Smooth muscle cell (in vitro differentiated cells): ENCODE measurements around the gene SRD5A3. TPM values are rescaled to one million over a fixed set of nuclear protein-coding genes. Genes with fewer than 3 reads are reported as not detected.

Experiments used
- DNase-seq: peaks from one replicate; lab custom pipeline; 2025; ENCODE audit not compliant: unreplicated experiment; lab: John Stamatoyannopoulos, UW
- H2AFZ ChIP-seq: fragments of 200-600 bp; sonication (generic); 2 replicates; pipeline ENCODE4 v1.6.0; 2016; ENCODE audit warnings: antibody characterized with exemption, low read depth, mild to moderate bottlenecking
- H3F3A ChIP-seq: fragments of 200-600 bp; sonication (generic); 2 replicates; pipeline ENCODE4 v1.6.0; 2017; ENCODE audit warnings: antibody characterized with exemption, low read depth
- H3K27ac ChIP-seq: fragments of 200-600 bp; sonication (generic); 2 replicates; pipeline ENCODE4 v1.5.1; 2016; ENCODE audit warnings: low read depth, mild to moderate bottlenecking
- H3K27me3 ChIP-seq: fragments of 200-600 bp; sonication (generic); 2 replicates; pipeline ENCODE4 v1.6.1; 2016; ENCODE audit warnings: low read depth, mild to moderate bottlenecking
- H3K36me3 ChIP-seq: fragments of 200-600 bp; sonication (generic); 2 replicates; pipeline ENCODE4 v1.5.1; 2016; ENCODE audit warnings: low read depth
- H3K4me1 ChIP-seq: fragments of 200-600 bp; sonication (generic); 2 replicates; pipeline ENCODE4 v1.5.1; 2016; ENCODE audit warnings: low read depth
- H3K4me2 ChIP-seq: fragments of 200-600 bp; sonication (generic); 2 replicates; pipeline ENCODE4 v1.6.0; 2016; ENCODE audit warnings: mild to moderate bottlenecking
- H3K4me3 ChIP-seq: fragments of 200-600 bp; sonication (generic); 2 replicates; pipeline ENCODE4 v1.5.1; 2016; ENCODE audit warnings: mild to moderate bottlenecking
- H3K79me2 ChIP-seq: fragments of 200-600 bp; sonication (generic); 2 replicates; pipeline ENCODE4 v1.6.0; 2016; ENCODE audit warnings: low read depth, mild to moderate bottlenecking
- H3K9ac ChIP-seq: fragments of 200-600 bp; sonication (generic); 2 replicates; pipeline ENCODE4 v1.6.0; 2016; ENCODE audit warnings: low read depth
- H3K9me3 ChIP-seq: fragments of 200-600 bp; sonication (generic); replicated peaks from 2 replicates; pipeline ENCODE4 v1.5.1; 2016; ENCODE audit warnings: low read depth
- H4K20me1 ChIP-seq: fragments of 200-600 bp; sonication (generic); 2 replicates; pipeline ENCODE4 v1.6.0; 2016; ENCODE audit warnings: low read depth
- CTCF ChIP-seq: fragments of 200-600 bp; sonication (generic); IDR thresholded peaks from 2 replicates; pipeline ENCODE4 v1.5.1; 2017; ENCODE audit warnings: borderline replicate concordance, mild to moderate bottlenecking, antibody characterized with exemption; ENCODE audit not compliant: insufficient read depth, poor library complexity, severe bottlenecking
- WGBS: methylation state at CpG from one replicate; pipeline ENCODE4 v1.1.7; 2016; ENCODE audit warnings: low lambda C conversion rate; 5-methylcytosine and 5-hydroxymethylcytosine counted together
- polyA plus RNA-seq: library from polyadenylated mRNA; unstranded; fragments of >200 nt; fragmentation: Nextera tagmentation; extraction: Ambion mirVana; gene quantifications from 2 replicates; pipeline ENCODE4 v1.2.1, GENCODE V29; 2016
- total RNA-seq: library from RNA; depleted of rRNA; stranded (reverse); fragments of >200 nt; gene quantifications from 2 replicates; pipeline ENCODE4 v1.2.3, GENCODE V29; 2014

SRD5A3 gene
- total and polyA plus RNA-seq, 2 experiments from 2014 or later: 18.1 to 37.3 TPM

- no peak for DNase-seq
- 95% methylated on average over 3 of the region's 3 CpGs for WGBS
- peak overlapping the region; percentile 15 for H3K9ac ChIP-seq
- H3F3A ChIP-seq: no peaks in the 10 kb centered on the region
- peak overlapping the region; percentile 55 for H3K27ac ChIP-seq
- no peaks in the 10 kb centered on the region for H3K36me3 ChIP-seq
- no peaks in the 10 kb centered on the region for H3K9me3 ChIP-seq
- no peaks in the 10 kb centered on the region for H3K27me3 ChIP-seq
- H3K4me3 ChIP-seq: no peak overlapping the region
- TF ChIP-seq CTCF: no peak
- H2AFZ ChIP-seq: no peak overlapping the region
- no peaks in the 10 kb centered on the region for H3K4me1 ChIP-seq
- no peaks in the 10 kb centered on the region for H4K20me1 ChIP-seq
- peak overlapping the region; percentile 15 for H3K4me2 ChIP-seq
- H3K79me2 ChIP-seq: no peaks in the 10 kb centered on the region
These were observed 41.7 kb upstream of the SRD5A3 start for GRCh38 chr4:55304303-55304702.

- no peak overlapping the region for H2AFZ ChIP-seq
- no peaks in the 10 kb centered on the region for H3K9me3 ChIP-seq
- H3K9ac ChIP-seq: no peak overlapping the region
- no peak overlapping the region for H3K4me2 ChIP-seq
- no peaks in the 10 kb centered on the region for H3K79me2 ChIP-seq
- H3K4me3 ChIP-seq: no peak overlapping the region
- DNase-seq: no peak
- no peaks in the 10 kb centered on the region for H3F3A ChIP-seq
- H3K36me3 ChIP-seq: no peaks in the 10 kb centered on the region
- WGBS: 93% methylated on average over 2 of the region's 2 CpGs
- no peak overlapping the region for H3K27ac ChIP-seq
- H4K20me1 ChIP-seq: no peaks in the 10 kb centered on the region
- H3K4me1 ChIP-seq: no peaks in the 10 kb centered on the region
- H3K27me3 ChIP-seq: no peaks in the 10 kb centered on the region
- no peak for TF ChIP-seq CTCF
These were observed 38.0 kb upstream of the SRD5A3 start for GRCh38 chr4:55308071-55308470.

GRCh38 chr4:55311792-55312488 is 34.1 kb upstream of the SRD5A3 start:
- Histone ChIP-seq H3K4me3 (no peak overlapping the region), H3F3A (no peaks in the 10 kb centered on the region), H3K79me2 (no peaks in the 10 kb centered on the region), H3K9me3 (no peaks in the 10 kb centered on the region), H3K4me2 (no peak overlapping the region), H3K36me3 (no peaks in the 10 kb centered on the region), H3K27ac (no peak overlapping the region), H3K4me1 (no peaks in the 10 kb centered on the region), H3K27me3 (no peaks in the 10 kb centered on the region), H3K9ac (no peak overlapping the region), H4K20me1 (no peaks in the 10 kb centered on the region), H2AFZ (peak overlapping the region; percentile 62)
- WGBS: 54% methylated on average over 5 of the region's 5 CpGs
- no peak for TF ChIP-seq CTCF
- DNase-seq: no peak
